ENCODE data around the gene KCTD15.

The KCTD15 gene

DNA sequence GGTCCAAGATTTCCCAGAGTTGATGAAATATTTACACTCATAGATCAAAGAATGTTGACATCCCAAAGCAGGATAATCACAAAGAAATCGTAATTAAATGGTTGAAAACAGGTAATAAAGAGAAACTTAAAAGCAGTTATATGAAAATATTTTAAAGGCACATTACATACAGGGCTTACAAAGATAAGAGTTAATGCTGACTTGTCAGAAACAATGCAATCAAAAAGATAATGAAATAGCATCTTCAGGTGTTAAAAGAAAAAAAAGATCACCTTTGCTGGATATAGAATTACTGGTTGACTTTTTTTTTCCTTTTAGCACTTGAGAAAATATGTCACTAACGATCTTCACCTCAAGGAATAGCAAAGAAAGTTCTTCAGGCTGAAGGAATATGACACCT, 48.8 kb downstream of the KCTD15 start:
- FAIRE-seq (no peak), DNase-seq (ENCODE audit: insufficient read length, low spot score) (no peak)

DNA sequence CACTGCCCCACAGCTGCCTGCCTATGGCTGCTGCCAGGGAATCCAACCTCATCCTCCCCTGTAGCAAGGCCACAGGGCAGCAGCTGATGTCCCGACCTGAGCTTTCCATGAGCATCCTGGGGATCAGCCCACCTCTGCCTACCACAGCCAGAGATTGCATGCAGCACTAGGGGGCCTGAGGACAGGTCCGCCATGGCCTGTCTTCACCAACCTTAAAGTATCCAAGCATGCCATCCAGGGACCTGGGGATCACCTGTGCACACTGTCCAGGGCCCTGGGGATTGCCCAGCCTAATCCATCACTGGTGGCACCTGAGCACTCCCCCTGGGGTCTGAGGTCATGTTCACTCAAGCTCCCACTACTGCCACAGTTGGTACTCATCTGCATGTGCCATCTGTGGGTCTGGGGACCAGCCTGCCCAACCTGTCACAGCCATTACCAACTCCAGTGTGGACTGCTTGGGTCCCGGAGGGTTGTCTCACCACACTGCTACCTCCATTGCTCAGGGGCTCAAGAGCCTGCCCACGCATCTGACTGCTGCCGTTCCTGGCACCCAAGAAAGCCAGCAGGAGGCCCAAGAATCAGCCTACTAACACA, 53.0 kb downstream of the KCTD15 start:
- no peak for FAIRE-seq
- no peak for DNase-seq (ENCODE audit: insufficient read length, low spot score)

DNA sequence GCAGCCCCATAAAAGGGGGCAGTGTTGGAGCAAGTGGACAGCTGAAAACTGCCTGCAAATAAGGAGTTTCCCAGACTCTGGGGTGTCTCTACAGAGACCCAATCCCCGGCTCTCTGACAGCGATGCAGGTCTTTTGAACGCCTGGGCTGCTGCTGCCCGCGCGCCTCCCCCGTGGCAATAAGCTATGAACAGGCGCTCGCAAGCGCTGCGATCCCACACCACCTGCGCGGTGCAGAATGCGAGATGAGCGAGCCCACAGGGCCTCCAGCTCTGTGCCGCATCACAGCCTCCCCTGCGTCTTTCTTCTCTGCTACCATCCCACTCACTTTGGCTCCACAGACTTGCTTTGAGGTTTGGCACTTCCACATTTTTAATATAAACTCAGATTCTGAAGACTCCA, 62.3 kb downstream of the KCTD15 start:
- no peak for FAIRE-seq
- no peak for DNase-seq (ENCODE audit: insufficient read length, low spot score)

DNA sequence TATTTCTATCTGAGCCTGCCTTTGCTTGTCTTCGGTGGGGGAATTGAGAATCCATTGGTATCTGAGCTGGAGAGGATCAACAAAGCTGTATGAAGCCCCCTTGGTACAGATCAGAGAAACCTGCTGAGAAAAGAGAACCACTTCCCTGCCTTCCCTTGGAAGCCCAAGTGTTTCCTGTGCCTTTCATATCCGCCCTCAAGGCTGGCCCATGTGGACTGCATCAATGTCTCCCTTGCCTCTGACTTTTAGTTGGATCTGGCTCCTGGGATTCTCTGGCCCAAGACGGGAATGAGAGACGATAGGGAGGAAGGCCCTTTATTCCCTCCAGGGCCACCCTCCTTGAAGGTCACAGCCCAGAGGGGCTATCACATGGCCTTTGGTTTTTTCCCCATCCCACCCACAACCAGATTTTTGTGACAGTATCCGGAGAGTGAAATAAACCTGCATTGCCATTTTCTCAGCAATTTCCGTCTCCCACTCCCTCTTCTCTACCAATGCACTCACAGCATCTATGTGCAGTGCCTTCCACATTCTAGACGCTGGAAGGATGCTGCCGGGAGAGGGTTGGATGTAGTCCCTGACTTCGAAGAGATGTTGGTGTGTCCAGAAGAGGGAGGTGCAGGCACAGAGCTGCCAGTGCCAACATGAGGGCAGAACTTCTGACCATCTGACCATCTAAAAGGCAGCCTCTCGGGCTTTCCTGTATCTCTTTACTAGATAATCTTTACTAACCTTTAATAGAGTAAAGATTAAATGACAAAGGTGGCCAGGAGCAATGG, 63.8 kb downstream of the KCTD15 start:
- no peak for FAIRE-seq

DNA sequence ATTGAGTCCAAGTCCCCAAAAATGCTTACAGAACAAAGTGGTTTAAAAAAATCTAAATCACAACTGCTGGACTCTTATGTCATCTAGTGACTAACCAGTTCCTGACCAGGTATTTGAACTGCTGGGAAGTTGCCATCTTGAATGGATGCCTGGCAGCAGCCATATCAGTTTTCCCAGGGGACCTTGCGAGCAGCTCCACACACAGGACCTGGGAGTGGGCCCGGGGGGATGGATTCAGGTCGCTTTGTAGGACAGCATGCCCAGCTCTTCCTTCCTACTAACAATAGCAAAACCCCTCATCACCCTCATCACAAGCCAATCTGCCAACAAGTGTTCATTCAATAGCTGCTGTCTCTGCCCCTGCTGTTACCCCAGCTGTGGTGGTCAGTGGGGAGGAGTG, 65.3 kb downstream of the KCTD15 start:
- FAIRE-seq (no peak), DNase-seq (ENCODE audit: insufficient read length, low spot score) (no peak)

More for the DNA sequence above, 63.8 kb downstream of the KCTD15 start:
- DNase-seq (ENCODE audit: insufficient read length, low spot score): no peak

DNA sequence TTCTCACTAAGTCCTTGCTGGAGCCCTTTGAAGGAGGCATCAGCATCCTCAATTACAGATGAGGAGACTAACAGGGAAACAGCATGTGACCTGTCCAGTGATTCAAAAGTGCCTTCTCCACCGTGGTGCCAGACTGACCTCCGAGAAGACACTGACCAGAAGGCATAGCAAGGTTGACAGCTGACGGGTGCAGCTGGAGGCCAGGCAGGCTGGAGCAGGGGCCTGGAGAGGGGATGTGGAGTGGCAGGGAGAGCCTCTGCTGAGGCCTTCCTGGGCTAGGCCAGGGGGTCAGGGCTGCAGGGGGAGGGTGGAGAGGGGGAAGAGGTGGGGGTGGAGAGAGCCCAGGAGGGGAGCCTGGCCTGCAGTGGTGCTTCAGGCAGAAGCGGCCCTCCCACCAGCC, 66.3 kb downstream of the KCTD15 start:
- no peak for DNase-seq (ENCODE audit: insufficient read length, low spot score)
- no peak for FAIRE-seq

DNA sequence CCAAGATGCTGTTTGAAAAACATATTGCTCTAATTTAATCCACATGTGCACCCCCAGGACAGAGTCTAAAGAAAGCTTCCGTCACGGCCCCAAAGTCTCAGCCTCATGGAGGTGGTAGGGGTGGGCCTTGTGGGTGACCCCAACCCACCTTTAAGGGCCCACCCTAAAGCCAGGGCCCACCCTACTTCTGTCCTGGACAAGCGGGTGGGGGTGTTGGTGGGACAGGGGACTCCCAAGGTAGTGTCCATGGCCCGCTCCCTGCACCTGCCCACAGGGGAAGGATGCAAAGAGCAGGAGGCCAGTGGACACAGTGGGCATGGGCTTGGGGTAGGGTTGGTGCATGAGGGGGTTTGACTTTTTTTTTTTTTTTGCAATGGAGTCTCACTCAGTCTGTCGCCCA, 66.8 kb downstream of the KCTD15 start:
- FAIRE-seq (no peak), DNase-seq (ENCODE audit: insufficient read length, low spot score) (no peak)

DNA sequence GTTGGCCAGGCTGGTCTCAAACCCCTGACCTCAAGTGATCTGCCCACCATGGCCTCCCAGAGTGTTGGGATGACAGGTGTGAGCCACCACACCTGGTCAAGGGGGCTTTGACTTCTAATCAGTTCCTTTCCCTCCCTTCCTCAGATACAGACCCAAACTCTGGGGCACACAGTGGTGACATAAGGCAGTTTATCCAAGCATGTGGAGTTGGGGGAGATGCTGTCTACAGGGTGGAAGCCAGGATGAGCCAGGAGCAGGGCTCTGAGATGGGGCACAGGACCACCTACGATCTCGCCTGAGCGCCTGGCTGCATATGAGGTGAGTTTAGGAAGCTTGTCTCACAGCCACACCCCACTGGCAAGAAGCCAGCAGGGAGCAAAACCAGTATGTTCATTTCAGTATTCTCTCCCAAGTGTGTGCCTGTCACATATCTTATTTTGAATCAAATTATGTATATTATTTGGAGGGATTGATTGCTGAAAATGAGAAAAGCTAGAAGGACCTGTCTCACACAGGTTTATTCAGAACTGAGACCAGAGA, 67.7 kb downstream of the KCTD15 start:
- DNase-seq (ENCODE audit: insufficient read length, low spot score) (no peak), FAIRE-seq (no peak)

DNA sequence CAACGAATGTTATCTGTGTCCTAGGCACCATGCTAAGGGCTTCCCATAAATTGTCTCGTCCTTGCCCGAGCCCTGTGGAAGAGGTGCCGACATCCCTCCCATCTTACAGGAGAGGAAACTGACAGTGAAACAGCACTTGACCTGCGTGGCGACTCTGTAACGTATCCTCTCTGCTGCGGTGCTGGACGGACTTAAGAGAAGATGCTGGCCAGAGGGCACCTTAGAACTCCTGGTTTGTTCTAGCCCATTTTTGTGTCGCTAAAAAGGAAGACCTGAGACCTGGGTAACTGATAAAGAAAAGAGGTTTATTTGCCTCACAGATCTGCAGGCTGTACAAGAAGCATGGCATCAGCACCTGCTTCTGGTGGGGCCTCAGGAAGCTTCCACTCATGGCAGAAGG, 68.6 kb downstream of the KCTD15 start:
- FAIRE-seq (no peak), DNase-seq (ENCODE audit: insufficient read length, low spot score) (no peak)
